SK-N-SH treated with all-trans-retinoic acid at 6 μM for 48 hours (cell line): ENCODE data around the gene ST6GALNAC2.

ENCODE experiments used
- ATAC-seq: fragments of 200-7000 bp; cut with Tn5 transposase; 3 replicates; pipeline ENCODE4 v1.9.1; 2020; ENCODE audit warnings: mild to moderate bottlenecking, moderate library complexity
- BACH2 ChIP-seq: fragments of 250-450 bp; sonication (Bioruptor Pico); IDR thresholded peaks from 2 replicates; pipeline ENCODE4 v1.9.0; 2021; ENCODE audit warnings: mild to moderate bottlenecking, borderline replicate concordance
- CREB5 ChIP-seq: fragments of 250-450 bp; sonication (Bioruptor Pico); IDR thresholded peaks from 2 replicates; pipeline ENCODE4 v1.5.1; 2020; ENCODE audit warnings: low read depth, mild to moderate bottlenecking, moderate library complexity
- CSRNP3 ChIP-seq: fragments of 250-450 bp; sonication (Bioruptor Pico); IDR thresholded peaks from 2 replicates; pipeline ENCODE4 v1.5.1; 2021; ENCODE audit warnings: mild to moderate bottlenecking, moderate library complexity
- ESRRG ChIP-seq: fragments of 250-450 bp; sonication (Bioruptor Pico); IDR thresholded peaks from 2 replicates; pipeline ENCODE4 v1.6.1; 2021; ENCODE audit warnings: mild to moderate bottlenecking
- GLIS3 ChIP-seq: fragments of 250-450 bp; sonication (Bioruptor Pico); IDR thresholded peaks from 2 replicates; pipeline ENCODE4 v1.5.0; 2020; ENCODE audit warnings: mild to moderate bottlenecking, moderate library complexity
- ISL1 ChIP-seq: fragments of 250-450 bp; sonication (Bioruptor Pico); IDR thresholded peaks from 2 replicates; pipeline ENCODE4 v2.1.2; 2022; ENCODE audit warnings: mild to moderate bottlenecking, moderate library complexity
- OSR1 ChIP-seq: fragments of 250-450 bp; sonication (Bioruptor Pico); IDR thresholded peaks from 2 replicates; pipeline ENCODE4 v1.8.0; 2022; ENCODE audit warnings: moderate library complexity, mild to moderate bottlenecking, inconsistent platforms
- PATZ1 ChIP-seq: fragments of 250-450 bp; sonication (Bioruptor Pico); IDR thresholded peaks from 2 replicates; pipeline ENCODE4 v1.8.0; 2020; ENCODE audit warnings: mild to moderate bottlenecking, moderate library complexity, borderline replicate concordance
- PPARA ChIP-seq: fragments of 250-450 bp; sonication (Bioruptor Pico); IDR thresholded peaks from 2 replicates; pipeline ENCODE4 v1.5.0; 2020; ENCODE audit warnings: mild to moderate bottlenecking, borderline replicate concordance
- RARB ChIP-seq: fragments of 250-450 bp; sonication (Bioruptor Pico); IDR thresholded peaks from 2 replicates; pipeline ENCODE4 v1.8.0; 2021; ENCODE audit warnings: mild to moderate bottlenecking, moderate library complexity
- SNAI2 ChIP-seq: fragments of 250-450 bp; sonication (Bioruptor Pico); IDR thresholded peaks from 2 replicates; pipeline ENCODE4 v1.5.0; 2020; ENCODE audit warnings: mild to moderate bottlenecking, moderate library complexity
- TCF4 ChIP-seq: fragments of 250-450 bp; sonication (Bioruptor Pico); IDR thresholded peaks from 2 replicates; pipeline ENCODE4 v1.8.0; 2021; ENCODE audit warnings: mild to moderate bottlenecking, moderate library complexity, borderline replicate concordance
- TOX ChIP-seq: fragments of 250-450 bp; sonication (Bioruptor Pico); IDR thresholded peaks from 2 replicates; pipeline ENCODE4 v1.8.0; 2021; ENCODE audit warnings: mild to moderate bottlenecking, moderate library complexity, borderline replicate concordance
- TSHZ2 ChIP-seq: fragments of 250-450 bp; sonication (Bioruptor Pico); IDR thresholded peaks from 2 replicates; pipeline ENCODE4 v1.5.0; 2020; ENCODE audit warnings: mild to moderate bottlenecking, moderate library complexity
- ZFP3 ChIP-seq: fragments of 250-450 bp; sonication (Bioruptor Pico); IDR thresholded peaks from 2 replicates; pipeline ENCODE4 v1.5.0; 2020; ENCODE audit warnings: mild to moderate bottlenecking, moderate library complexity
- ZFP30 ChIP-seq: fragments of 450-650 bp; formaldehyde crosslinking; IDR thresholded peaks from 2 replicates; pipeline ENCODE4 v1.5.0; 2022; ENCODE audit warnings: mild to moderate bottlenecking, moderate library complexity
- ZNF565 ChIP-seq: fragments of 450-650 bp; formaldehyde crosslinking; conservative IDR thresholded peaks from 2 replicates; pipeline ENCODE4 v1.5.0; 2020; ENCODE audit warnings: low read depth, mild to moderate bottlenecking, moderate library complexity
- ZNF70 ChIP-seq: fragments of 450-650 bp; formaldehyde crosslinking; IDR thresholded peaks from 2 replicates; pipeline ENCODE4 v1.5.0; 2020; ENCODE audit warnings: mild to moderate bottlenecking, moderate library complexity
- ZNF8 ChIP-seq: fragments of 450-650 bp; formaldehyde crosslinking; IDR thresholded peaks from 2 replicates; pipeline ENCODE4 v1.5.0; 2020; ENCODE audit warnings: mild to moderate bottlenecking, moderate library complexity
- TF ChIP-seq, protein P1 (sequence below): fragments of 250-450 bp; sonication (Bioruptor Pico); IDR thresholded peaks from 2 replicates; pipeline ENCODE4 v1.8.0; 2021; ENCODE audit warnings: low read depth, mild to moderate bottlenecking, moderate library complexity, borderline replicate concordance

ST6GALNAC2 gene

GRCh38 chr17:76593384-76593826 lies 7.7 kb upstream of the ST6GALNAC2 start:
- TF ChIP-seq RARB (CRISPR knock-in tag) = no peak
- TF ChIP-seq ZFP30 (CRISPR knock-in tag) = no peak
- TF ChIP-seq CSRNP3 = no peak
- TF ChIP-seq ZFP3 (CRISPR knock-in tag) = no peak
- no peak for TF ChIP-seq GLIS3 (CRISPR knock-in tag)
- no peak for TF ChIP-seq CREB5 (CRISPR knock-in tag)
- TF ChIP-seq PPARA (CRISPR knock-in tag) = no peak
- peak; percentile 53; the same call in 2 of the 3 replicates for ATAC-seq

- ATAC-seq = no peak
- TF ChIP-seq BACH2 (no peak), ZNF70 (CRISPR knock-in tag) (no peak), TCF4 (CRISPR knock-in tag) (no peak), OSR1 (CRISPR knock-in tag) (no peak)
These were observed 2.5 kb upstream of the ST6GALNAC2 start for GRCh38 chr17:76588182-76588581.

DNA sequence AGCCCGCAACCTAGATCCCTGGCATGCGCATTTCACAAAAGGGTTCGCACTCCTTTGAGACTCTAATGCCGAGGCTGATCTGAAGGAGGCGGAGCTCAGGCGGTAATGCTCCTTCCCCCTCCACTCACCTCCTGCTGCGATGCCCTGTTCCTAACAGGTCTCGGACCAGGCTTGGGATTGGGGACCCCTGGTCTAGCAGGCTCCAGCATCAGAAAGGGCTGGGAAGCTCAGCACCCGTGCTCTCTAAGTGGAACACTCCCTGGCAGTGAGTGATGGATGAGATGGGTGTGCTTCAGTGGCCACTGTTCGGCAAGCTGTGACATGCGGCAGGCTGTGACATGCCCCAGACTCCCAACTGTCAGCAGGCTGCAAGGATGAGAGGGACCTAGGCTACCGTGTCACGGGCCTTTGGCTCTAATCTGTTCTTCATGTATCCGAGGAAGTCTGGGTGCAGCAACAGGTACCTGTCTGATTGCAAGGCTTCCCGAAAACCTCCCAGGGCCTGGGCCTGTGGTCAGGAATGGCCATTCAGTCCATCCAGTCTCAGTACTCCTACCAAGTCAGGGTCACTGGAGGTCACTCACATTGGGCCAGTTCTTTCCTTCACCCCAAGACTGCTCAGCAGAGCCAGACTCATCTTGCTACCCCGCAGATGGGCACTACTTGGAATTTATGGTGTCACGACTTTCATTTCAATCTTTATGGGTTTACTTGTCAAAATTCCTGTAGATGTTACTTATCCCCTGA lies 1.3 kb upstream of the ST6GALNAC2 start:
- TF ChIP-seq OSR1 (CRISPR knock-in tag) = no peak
- TF ChIP-seq ZNF565 (CRISPR knock-in tag) = no peak
- no peak; the same call in 2 of the 3 replicates for ATAC-seq

DNA sequence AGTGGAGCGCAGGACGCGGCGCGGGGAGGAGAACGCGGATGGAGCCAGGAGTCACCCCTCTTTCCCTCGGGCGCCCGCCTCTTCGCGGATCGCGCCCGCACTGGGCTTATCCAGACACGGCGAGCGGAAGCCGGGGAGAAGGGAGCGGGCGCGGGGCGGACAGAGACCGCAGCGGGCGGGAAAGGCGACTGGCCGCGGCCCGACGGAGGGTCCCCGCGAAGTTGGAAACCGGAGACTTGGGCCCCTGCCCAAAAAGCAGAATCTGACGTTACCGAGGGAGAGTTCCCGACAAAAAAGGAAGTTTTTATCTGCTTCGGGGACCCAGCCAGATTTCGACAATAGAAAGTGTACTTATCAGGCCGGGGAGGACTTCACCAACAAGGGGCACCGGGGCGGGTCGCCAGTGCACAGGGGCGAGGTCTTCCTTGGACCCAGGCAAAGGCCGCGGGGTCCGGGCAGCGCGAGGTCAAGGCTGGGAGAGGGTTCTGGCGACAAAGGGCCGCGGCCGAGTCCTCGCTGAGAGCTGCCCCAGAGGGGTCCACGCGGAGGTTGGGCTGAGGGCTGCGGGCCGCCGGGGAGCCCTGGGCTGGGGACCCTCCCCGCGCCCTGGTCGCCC lies 519 bp downstream of the ST6GALNAC2 start:
- TF ChIP-seq CSRNP3 (no peak), ZNF8 (no peak), ZNF565 (CRISPR knock-in tag) (no peak), SNAI2 (CRISPR knock-in tag) (no peak), BACH2 (no peak), OSR1 (CRISPR knock-in tag) (no peak), TCF4 (CRISPR knock-in tag) (no peak), ESRRG (no peak), PATZ1 (no peak), PPARA (CRISPR knock-in tag) (no peak), ISL1 (CRISPR knock-in tag) (no peak), TOX (CRISPR knock-in tag) (no peak), ZNF70 (CRISPR knock-in tag) (no peak), ZFP3 (CRISPR knock-in tag) (no peak), GLIS3 (CRISPR knock-in tag) (no peak)
- TF ChIP-seq, all 23 proteins: peak for 0
- ATAC-seq = no peak; the same call in 2 of the 3 replicates

DNA sequence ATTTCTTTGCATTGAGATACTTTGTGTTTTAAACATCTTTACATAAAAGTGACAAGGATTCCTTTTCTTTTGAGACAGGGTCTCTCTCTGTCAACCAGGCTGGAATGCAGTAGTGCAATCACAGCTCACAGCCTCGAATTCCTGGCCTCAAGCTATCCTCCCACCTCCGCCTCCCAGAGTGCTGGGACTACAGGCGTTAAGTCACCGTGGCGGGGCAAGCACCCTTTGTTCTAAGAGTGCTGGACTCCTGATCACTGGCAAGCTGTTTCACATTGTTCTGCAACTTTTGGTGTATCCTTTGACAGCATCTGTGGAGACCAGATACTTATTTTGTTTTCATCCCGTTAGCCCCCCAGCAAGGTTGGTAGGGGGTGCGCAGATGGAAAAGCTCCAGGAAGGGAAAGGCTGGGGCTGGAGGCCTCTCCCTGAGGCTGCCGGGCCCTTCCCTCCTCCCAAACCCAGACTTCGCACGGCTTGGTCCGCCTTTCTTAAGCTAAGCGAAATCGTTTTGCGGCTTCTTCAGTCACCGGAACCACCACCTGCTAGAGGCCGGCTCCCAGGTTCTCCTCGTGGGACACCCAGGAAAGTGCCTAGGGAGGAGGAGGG lies 1.1 kb downstream of the ST6GALNAC2 start:
- no peak for ATAC-seq
- TF ChIP-seq SNAI2 (CRISPR knock-in tag) (no peak), ZNF8 (no peak), ESRRG (no peak), ZFP30 (CRISPR knock-in tag) (no peak), BACH2 (no peak), PPARA (CRISPR knock-in tag) (no peak), TSHZ2 (no peak)
- TF ChIP-seq, protein P1, sequence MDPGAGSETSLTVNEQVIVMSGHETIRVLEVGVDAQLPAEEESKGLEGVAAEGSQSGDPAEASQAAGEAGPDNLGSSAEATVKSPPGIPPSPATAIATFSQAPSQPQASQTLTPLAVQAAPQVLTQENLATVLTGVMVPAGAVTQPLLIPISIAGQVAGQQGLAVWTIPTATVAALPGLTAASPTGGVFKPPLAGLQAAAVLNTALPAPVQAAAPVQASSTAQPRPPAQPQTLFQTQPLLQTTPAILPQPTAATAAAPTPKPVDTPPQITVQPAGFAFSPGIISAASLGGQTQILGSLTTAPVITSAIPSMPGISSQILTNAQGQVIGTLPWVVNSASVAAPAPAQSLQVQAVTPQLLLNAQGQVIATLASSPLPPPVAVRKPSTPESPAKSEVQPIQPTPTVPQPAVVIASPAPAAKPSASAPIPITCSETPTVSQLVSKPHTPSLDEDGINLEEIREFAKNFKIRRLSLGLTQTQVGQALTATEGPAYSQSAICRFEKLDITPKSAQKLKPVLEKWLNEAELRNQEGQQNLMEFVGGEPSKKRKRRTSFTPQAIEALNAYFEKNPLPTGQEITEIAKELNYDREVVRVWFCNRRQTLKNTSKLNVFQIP (CRISPR knock-in tag) = no peak
